ENCODE measurements around the gene NECTIN1.

Gene NECTIN1

DNA sequence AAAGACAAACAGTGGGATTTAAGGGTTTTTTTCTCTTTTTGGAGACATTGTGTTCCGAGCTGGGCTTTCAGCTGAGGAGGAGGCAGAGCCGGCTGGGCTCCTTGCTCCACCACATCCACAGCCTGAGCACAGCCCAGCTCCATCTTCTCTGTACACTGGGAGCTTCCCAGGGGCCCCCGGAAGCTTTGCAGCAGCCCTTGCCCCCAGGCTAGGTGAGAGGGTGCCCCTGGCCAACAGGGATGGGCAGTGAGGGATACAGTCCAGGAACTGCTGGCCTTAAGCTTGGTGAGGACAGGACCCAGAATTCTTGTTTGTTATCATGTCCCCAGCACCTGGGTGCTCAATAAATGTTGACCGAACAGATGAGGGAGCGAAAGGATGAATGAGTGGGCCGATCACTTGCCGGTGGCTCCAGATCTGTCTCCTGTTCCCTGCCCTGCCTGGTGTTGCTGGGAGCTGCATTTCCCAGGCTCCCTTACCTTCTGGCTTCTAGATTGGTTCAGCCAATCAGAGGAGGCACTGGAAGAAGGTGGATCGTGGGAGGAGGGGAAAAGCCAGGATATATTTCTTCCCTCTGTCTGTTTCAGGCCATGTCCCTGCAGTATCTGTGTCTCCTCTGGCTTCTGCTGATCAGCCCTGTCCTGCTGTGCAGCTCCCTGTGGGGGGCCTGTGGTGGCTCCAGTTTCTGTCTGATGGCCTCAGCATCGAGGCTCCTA lies 26.5 kb upstream of the NECTIN1 start:
- no peak for DNase-seq

DNA sequence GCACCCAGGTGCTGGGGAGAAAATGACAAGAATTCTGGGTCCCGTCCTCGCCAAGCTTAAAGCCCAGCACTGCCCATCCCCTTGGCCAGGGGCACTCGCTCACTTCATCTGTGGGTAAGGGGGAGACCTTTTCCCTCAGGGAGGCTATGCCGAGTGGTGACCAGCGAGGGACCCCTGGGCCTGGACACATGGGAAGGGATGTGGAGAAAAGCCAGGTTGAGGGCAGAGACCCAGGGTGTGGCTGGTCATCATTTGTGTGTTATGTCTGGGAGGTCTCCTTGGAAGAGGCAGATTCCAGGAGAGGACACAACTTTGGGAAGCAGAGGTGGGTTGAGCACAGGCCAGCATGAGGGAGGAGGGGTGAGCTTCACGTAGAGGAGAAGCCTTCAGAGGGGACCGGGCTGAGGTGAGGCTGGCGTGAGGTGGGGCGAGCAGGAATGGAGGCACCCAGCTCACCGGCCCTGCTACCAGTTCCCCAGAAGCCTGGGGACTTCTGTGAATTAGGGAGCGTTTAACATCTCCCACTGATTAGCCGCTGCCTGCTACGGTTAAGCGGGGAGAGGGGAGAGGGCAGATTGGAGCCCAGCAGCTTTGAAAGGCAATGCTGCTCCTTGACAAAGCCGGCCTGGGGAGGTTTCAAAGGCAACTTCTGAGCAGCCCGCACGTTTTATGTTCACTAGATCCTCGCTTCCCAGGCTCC lies 25.8 kb upstream of the NECTIN1 start:
- no peak for DNase-seq

DNA sequence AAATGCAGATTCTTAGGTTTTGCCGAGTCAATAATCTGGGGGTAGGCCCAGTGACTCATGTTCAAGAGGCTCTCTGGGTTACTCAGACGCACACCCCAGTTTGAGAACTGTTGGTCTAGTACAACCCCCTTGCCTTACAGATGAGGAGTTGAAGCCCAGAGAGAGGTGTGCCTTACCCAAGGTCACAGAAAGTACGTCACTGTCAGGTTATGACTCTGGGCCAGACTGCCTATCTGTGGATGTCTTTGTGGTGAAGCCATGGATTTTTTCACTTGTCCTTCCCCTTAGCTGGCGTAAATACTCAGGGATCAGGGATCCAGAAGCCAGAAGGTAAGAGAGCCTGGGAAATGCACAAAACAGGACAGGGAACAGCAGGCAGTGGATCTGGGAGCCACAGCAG lies 25.2 kb upstream of the NECTIN1 start:
- no peak for DNase-seq

DNA sequence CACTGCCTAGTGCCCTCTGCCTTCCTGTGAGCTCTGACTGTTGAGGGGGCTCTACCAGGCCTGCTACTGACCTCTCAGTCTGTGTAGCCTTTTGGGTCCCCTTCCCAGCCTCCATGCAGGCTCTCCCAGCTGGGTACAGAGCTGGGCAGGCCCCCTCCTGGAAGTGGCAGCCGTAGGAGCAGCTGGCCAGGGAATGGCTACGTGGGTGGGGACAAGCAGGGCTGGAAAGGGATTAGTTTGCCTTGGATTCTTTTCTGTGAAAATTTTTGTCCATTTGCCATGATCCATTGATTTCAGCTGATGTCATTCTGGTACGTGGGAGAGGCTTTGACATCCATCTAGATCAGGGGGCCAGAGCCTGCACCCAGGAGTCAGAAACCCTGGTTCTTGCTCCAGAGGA lies 23.9 kb upstream of the NECTIN1 start:
- DNase-seq, result no peak

DNA sequence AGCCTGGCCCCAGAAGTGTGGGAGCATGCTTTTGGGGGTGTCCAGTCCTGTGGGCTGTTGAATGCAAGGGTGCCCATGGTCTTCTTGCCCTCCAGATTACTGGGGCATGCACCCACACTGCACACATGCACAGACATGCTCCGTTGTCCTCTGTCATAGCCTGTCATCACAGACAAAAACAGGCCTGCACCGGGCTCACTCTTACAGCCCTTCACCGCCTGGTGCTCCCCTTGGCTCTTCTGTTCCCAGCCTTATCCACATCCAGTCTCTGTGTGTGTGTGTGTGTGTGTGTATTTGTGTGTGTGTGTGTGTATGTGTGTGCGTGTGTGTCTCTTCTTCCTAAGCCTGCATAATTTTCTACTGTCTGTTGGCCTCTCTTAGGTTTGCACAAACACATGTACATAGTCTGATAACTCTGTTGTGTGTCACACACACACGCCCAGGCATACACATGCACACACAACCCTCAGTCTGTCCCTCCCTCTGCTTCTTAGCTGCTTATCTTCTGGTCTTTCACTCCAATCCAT lies 23.4 kb upstream of the NECTIN1 start:
- no peak for DNase-seq

DNA sequence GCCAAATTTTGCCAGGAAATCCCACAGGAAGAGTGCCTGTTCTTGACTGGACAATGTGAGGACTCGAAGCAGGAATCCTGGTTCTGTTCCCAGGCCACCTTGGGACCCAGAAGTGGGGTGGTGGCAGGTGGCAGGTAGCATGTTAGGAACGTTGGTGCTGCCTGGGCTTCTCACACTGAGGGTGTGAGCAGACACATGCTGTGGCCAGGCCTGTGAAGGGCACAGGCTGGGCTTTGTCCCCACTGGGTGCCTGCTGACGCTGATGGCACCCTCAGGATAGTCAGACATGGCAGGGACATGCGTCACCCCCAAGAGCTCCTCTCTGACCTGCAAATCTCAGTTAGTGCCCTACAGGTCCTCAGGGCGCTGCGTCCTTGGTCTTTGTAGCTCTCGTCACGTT lies 21.1 kb upstream of the NECTIN1 start:
- DNase-seq, result no peak

DNA sequence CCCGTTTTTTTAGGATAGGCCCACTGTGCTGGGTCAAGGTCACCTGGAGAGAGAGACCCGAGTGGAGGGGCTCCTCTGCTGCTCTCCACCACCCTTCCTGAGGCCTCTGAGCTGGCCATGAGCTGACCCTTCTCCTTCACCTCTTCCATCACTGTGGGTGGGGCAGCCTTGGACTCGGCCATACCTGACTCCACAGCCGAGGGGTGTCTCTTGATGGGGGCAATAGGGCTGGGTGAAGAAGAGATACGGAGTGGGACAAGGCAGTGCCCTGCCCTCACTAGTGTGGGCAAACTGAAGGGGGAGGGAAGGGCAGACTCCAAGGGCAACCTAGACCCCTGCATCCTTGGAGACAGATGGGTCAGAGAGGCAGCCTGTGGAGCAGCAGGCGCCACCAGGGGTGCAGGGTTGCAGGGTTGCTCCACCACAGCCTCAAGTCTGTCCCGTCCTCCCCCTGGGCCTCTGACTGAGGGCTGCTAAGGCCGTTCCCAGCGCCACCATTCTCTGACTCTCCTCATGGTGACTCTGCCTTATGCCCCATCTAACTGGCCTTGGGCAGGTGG lies 20.1 kb upstream of the NECTIN1 start:
- DNase-seq, result no peak

DNA sequence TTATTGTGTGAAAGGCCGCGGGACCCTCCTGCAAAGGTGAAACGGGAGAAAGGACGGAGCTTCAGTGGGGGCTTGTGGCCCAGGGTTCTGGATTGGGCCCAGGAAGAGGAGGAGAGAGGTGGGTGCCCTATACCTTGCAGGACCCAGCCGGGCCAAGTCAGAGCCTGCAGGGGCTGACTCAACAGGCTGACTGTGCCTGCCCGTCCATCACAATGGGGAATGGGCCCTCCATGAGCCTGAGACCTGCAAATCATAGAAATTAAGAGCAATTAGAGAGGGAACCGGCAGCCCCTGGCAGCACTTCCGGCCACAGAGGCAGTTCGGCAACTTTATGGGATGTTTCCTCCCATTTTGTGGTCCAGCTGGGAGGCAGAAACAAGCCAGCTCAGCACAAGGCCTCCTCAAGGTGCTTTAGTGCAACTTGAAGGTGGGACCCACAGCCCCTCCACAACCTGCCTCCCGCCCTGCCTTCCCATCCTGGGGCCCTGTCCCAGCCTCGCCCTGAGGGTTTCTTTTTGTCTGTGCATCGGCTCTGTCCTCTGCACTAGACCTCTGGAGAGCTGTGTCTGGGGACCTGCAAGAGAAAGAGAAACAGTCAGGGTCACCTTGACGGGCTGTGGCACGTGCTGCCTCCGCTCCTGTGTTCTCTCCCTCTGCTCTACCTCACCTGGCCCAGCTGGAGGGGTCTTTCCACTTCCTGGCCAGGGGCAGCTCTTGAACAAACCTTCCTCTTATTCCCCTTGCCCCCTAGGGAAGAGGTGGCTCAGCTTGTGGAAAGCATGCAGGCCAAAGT lies 19.1 kb upstream of the NECTIN1 start:
- no peak for DNase-seq

DNA sequence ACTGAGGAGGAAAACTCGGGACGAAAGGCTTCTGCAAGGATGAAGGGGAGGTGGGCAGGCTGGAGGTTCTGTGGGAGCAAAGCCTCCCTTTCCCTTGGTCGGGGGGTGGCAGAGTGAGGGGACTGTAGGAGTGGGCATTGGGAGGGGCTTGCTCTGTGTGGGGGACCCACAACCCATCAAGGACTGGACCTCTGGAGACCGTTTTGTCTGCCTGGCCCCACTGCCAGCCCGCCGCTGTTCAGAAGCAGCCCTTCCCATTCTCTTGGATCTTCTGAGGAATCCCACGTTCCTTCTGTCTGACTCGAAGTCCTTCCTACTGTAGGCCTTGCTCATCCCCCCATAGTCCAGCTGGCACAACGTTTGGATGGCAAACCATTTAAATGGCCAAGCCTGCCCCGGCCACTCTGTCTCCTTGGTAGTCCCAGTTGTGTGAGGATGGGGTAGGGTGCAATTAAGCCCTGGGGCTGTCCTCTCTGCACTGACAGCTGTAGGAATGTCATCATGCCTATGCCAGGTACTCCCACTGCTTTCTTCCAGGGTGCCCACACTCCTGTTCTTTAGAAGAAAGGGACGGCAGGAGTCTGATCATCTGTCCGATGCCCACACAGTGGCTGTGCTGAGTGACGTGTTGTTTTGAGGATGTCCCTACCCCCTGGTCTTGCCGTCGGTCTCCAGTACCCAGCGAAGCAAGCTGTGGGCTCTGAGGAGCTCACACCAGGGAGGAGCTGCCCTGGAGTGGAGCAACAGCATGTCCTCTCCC lies 17.0 kb upstream of the NECTIN1 start:
- DNase-seq, result no peak

DNA sequence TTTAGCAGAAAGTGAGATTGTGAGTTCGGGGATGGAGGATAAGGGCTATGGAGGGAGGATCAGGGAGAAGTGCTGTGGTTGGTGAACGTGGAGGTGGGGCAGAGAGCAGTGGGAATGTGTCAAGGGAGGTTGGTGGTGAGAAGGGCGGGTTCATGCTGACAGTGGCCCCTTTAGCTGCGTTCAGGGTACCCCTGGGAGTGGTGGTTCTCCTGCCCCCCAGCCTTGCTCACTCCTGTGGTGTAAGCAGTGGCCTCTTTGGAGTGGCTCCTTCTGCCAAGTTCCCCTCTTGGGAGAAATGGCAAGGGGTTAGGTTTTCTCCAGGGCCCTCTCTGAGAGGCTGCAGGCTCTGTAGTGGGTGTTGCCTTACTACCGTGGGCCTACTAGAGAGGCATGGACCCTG lies 16.1 kb upstream of the NECTIN1 start:
- DNase-seq, result no peak

DNA sequence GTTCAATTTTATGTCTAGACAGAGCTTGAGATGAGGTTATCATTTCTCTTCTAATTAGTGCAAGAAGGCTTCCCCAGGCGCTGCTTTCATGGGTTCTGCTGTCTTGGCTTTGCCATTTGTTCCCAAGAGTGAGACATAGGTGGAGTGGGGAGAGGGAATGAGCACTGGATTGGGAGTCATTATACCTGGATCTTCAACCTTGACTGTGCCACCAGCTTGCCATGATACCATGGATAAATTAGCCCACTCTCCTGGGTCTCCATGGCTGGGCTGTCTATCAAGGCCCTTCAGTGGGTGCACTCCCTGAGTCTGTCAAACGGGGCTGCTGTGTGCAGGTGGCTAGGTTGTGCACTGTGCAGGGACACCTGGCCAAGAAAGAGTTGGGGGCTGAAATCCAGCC lies 15.6 kb upstream of the NECTIN1 start:
- DNase-seq, result no peak

DNA sequence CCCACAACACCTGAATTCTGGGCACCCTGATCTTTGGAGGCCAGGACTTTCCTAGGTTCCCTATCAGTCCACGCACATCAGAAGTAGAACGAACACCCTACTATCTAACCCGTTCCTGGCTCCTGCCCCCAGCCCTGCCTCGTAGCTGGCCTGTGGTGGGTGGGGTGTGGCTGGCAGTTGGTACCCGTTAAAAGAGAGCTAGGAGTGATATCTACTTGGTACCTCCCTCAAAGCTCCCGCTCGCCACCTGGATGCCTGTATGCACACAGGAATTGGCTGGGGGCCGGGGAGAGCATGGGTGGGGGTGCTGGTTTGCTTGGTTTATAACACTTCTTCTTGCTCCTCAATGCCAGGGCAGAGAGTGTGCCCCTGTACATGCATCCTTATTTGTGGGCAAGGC lies 14.0 kb upstream of the NECTIN1 start:
- DNase-seq, result no peak

DNA sequence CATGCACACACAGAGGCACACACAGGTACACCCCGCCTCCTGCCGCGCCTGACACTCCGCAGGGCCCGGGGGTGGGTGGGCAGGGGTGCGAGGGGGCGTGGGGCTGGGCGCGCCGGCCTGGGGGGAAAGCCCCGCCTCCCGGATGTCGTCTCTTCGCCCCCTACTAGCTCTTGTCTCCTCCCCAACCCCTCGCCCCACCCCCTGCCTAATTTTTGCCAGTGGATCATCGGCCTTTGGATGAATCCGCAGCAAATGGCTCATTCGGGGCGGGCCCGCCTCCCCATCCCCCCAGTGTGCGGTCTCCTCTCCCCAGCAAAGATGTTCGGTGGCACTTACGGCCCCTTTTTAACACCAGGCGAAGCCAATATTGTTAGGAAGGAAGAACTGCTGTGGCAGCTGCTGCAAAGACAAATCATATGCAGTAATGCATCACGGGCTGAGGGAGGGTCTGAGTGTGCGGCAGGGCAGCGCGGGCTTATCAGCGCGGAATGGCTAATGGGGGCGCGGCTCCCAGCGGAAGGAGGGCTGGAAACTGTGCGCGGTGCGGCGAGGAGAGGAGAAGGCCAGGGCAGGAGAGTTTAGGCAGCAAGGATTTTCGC lies 13.4 kb upstream of the NECTIN1 start:
- DNase-seq, result peak; percentile 32

DNA sequence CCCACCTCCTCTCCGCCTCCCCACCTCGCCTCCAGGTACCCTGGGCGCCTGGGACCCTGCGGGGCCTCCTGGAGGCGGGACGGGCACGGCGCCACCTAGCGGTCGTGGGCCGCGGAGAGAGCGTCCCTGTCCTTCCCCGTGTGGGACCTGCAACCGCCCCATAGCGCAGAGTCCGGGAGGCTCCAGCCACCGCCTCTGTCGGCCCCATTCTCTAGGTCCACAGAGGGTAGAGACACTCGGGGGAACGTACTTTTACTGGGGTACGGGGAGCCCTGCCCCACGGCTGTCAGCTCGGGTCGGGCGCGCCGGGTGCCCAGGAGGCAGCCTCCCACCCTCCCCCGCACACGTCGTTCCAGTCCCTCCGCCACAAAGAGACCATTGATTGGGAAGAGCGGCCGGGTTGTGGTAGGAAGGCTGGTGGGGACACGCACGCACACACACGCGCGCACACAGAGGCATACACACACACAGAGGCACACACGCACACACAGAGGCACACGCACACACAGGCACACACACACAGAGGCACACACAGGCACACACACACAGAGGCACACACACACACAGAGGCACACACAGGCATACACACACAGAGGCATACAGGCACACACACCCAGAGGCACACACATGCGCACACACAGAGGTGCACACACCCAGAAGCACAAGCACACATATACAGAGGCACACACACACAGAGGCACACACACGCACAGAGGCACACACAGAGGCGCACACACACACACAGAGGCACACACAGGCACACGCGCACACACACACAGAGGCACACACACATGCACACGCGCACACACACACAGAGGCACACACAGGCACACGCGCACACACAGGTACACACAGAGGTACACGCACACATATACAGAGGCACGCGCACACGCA lies 12.6 kb upstream of the NECTIN1 start:
- DNase-seq, result peak; percentile 69

DNA sequence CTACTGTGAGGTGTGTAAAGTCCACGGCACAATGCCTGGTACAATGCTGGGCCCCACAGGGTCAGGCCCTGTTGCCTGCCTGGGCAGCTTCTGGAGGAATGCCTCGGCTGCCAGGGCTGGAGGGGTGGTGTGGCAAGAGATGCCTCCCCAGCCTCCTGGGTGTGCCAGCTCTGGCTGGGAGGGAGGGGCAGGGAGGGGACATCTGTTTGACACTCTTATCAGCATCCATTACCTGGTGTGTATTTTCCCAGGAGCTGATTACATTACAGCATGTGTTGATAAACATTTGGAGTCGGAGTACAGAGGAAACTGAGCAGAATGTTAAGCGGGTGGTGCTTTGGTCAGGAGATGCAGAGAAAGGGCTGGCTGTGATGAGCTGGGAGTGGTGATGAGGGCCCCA lies 11.0 kb upstream of the NECTIN1 start:
- DNase-seq, result no peak

DNA sequence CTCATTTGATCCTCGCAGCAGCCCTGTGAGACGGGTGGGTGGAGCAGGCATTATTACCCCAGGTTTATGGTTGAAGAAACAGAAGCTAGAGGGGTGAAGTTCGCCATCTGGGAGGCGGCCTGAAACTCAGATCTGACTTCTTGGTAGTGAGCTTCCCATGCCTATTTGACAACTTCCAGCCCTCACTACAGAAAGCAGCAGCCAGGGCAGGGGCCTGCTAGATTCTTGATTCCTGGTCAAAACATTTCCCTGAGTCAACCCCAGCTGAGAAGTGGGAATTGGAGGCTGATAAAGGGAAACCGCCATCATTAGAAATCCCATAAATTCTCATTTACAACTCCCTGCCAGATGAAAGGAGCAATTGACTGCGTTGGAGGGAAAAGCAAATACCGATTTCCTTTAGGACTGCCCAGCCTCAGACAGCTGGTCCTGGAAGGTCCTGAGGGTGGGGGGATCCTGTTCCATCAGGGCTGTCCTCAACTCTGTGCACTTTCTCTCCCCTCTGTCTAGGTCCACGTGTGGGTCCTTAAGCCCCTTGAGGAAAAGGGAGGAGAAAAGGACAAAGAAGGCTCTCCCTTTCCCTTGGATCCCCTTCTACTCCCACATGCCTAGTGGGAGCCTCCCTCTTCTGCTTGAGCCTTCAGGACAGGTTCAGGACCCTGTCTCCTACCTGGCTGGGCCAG lies 10.2 kb upstream of the NECTIN1 start:
- no peak for DNase-seq

DNA sequence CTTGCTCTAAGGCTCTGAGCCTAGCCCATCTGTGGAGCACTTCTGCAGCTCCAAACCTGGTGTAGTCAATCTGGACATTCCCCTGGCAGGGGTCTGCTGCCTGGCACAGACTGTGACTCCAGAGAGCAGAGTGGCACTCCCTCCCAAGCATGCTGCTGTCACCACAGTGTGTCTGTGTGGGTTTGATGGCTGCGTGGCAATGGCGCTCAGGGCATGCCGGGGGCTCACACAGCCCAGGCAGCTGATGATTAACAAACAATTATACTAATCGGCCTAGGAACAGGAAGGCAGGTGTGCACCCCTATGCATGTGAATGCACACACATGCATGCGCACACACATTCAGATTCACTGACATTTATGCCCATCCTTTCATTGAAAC lies 9.0 kb upstream of the NECTIN1 start:
- DNase-seq, result no peak

DNA sequence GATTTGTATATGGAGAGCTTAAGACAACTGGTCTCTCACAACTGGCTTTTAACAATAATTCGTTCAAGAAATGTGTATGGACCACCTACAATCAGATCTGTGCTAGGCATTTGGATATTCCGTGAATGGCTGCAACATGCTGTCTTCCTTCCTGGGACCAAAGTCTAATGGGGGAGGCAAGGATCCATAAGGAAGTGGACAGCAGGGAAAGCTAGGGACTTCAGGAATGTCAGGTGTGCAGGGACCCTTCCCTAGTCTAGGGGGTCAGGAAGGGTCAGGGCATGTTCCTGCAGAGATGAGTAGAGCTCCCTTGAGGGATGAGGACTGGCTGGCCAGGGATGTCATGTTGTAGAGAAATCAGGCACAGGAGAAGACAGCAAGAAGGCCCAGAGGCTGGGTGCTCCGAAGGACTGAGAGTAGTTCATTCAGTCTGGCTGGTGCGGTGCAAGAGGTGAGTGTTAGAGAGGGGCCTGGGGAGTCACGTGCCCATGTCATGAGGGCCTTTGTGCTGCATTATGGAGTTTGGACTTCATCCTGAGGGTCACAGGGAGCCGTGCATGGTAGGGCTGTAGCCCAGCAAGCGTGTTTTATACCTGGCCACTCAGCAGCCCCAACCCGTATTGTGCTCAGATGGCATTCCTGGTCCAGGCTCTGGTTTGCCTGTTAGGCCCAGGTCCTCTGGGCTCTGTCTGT lies 8.5 kb upstream of the NECTIN1 start:
- no peak for DNase-seq

DNA sequence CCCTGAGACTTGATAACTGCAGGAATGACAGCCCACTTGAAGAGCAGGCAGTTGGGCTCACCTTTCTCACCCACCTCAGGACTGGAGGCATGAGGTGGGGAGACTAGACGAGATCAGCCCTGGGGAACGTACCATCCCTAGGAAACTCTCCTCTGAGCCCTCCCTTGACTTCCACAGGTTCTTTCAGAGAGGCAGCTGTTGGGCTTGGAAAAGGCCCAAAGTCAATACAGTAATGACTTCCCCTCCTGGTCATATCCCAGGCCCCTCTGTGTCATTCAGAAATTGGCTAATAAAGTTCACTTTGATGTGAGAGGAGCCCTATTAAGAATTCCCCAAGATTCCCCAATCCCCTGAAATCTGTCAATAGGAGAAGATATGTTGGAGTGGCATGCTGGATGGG lies 5.8 kb upstream of the NECTIN1 start:
- DNase-seq, result no peak

DNA sequence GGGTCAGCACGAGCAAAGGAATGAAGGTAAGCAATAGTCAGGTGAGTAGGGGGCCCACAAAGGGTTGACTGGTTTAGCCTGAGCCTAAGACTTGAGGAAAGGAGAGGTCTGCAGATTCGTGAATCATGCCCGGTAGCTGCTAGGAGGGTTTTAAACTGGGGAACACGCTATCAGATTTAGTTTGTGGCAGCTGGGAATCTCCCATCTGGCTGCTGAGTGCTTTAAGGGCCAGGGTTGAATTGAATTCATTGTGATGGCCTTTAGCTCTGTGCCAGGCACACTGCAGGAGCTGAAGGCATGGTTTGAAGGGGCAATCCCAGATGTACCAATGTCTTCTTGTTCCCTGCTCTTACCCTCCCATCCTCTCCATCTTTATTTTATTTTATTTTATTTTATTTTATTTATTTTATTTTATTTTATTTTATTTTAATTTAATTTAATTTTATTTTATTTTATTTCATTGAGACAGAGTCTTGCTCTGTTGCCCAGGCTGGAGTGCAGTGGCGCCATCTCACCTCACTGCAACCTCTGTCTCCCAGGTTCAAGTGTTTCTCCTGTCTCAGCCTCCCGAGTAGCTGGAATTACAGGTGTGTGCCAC lies 1.9 kb upstream of the NECTIN1 start:
- DNase-seq, result no peak
